ENCODE data around the gene RFTN2. TPM values are rescaled to one million over a fixed set of nuclear protein-coding genes. Genes with fewer than 3 reads are reported as not detected.
A peak's percentile ranks its signal among the peaks of the same experiment; 100 is the strongest.

The RFTN2 gene
- total and polyA plus RNA-seq, 2 experiments from 2014 or later = 2.8 to 5.9 TPM

GRCh38 chr2:197633109-197633657 lies 42.2 kb downstream of the RFTN2 start:
- Histone ChIP-seq H3K4me3 (no peak overlapping the region), H3K4me1 (ENCODE audit: low read depth) (peaks cover 3% of the 10 kb centered on the region), H3K9me3 (ENCODE audit: low read depth) (no peaks in the 10 kb centered on the region), H3K27me3 (no peaks in the 10 kb centered on the region), H3K27ac (no peak overlapping the region), H3K36me3 (no peaks in the 10 kb centered on the region)
- no peak for DNase-seq (ENCODE audit: low read depth in 1 of 2, low spot score in 1 of 2)
- TF ChIP-seq CTCF (IDR thresholded peaks at IDR 0.05; ENCODE audit: low read depth, low read length) = no peak

- Histone ChIP-seq H3K27me3 (no peaks in the 10 kb centered on the region), H3K27ac (no peak overlapping the region), H3K36me3 (no peaks in the 10 kb centered on the region), H3K4me1 (ENCODE audit: low read depth) (peaks cover 3% of the 10 kb centered on the region), H3K4me3 (no peak overlapping the region), H3K9me3 (ENCODE audit: low read depth) (no peaks in the 10 kb centered on the region)
- no peak for TF ChIP-seq CTCF (IDR thresholded peaks at IDR 0.05; ENCODE audit: low read depth, low read length)
- peak; percentile 6 to 11 for DNase-seq (ENCODE audit: low read depth in 1 of 2, low spot score in 1 of 2)
These were observed 47.3 kb downstream of the RFTN2 start for GRCh38 chr2:197628043-197628500.

DNA sequence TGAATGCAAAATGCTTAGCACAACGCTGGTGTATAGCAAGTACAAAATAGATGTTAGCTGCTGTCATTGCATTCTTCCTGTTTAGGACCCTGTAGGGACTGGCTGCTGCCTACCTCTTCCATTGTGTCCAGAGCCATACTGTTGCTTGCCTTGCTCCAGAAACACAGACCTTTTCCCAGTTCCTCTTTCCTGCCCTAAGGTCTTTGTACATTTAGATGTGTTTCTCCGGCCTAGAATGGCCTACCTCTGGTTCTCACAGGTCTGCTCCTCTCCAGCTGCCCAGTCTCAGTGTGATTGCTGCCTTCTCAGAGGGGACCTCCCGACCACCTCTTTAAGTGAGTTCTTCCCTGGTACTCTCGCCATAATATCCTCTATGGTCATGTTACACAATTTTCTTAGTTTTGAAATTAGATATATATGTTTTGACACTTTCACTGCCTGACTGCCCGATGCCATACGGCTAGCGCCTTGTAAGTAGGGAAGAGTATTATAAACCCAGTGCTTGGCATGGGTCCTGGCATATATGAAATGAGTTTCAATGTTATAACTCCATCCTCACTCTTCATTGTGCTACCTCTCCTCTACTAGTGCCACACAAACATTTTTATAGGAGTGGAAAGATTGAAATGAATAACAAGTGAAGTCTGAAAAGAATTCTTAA lies 48.3 kb downstream of the RFTN2 start:
- no peak overlapping the region for H3K27ac ChIP-seq
- H3K4me1 ChIP-seq (ENCODE audit: low read depth) = peaks cover 3% of the 10 kb centered on the region
- H3K36me3 ChIP-seq = no peaks in the 10 kb centered on the region
- H3K9me3 ChIP-seq (ENCODE audit: low read depth) = no peaks in the 10 kb centered on the region
- TF ChIP-seq CTCF (IDR thresholded peaks at IDR 0.05; ENCODE audit: low read depth, low read length) = no peak
- no peak overlapping the region for H3K4me3 ChIP-seq
- DNase-seq (ENCODE audit: low read depth in 1 of 2, low spot score in 1 of 2) = no peak
- H3K27me3 ChIP-seq = no peaks in the 10 kb centered on the region

GRCh38 chr2:197620133-197620532 lies 55.3 kb downstream of the RFTN2 start:
- no peak overlapping the region for H3K27ac ChIP-seq
- no peaks in the 10 kb centered on the region for H3K9me3 ChIP-seq (ENCODE audit: low read depth)
- H3K4me1 ChIP-seq (ENCODE audit: low read depth) = peaks cover 5% of the 10 kb centered on the region
- no peak for TF ChIP-seq CTCF (IDR thresholded peaks at IDR 0.05; ENCODE audit: low read depth, low read length)
- H3K36me3 ChIP-seq = no peaks in the 10 kb centered on the region
- H3K4me3 ChIP-seq = no peak overlapping the region
- H3K27me3 ChIP-seq = no peaks in the 10 kb centered on the region
- DNase-seq (ENCODE audit: low read depth in 1 of 2, low spot score in 1 of 2) = peak; percentile 7 to 23

DNA sequence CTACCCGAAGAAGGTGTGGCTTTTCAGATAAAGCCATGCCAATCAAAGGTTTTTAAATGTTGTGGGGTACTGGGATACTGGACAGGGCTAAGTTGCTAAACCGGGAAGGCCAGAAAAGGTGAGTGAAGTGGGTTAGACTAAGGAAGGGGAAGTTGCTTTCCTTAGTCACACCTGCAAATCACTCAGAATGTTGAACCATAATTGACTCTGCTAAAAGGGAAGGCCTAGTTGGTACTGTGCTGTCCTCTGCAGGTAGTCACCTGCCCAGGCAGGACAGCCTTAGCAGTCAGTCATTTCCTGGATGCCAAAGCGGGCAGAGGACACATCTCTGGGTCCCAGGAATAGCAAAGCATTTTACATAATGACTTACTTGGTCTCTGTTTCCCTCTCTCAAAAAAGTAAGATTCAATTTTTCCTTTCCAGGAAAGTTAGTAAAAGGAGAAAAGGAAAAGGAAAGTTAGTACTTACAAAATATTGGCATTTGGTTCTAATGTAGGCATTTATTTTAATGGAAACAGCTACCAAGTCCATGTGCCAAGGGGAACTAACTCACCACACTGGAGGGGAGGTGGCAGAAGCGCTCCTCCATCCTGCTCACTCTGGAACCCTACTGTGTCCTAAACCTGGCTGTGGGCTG lies 60.3 kb downstream of the RFTN2 start:
- no peak for TF ChIP-seq CTCF (IDR thresholded peaks at IDR 0.05; ENCODE audit: low read depth, low read length)
- Histone ChIP-seq H3K27me3 (no peaks in the 10 kb centered on the region), H3K36me3 (no peaks in the 10 kb centered on the region), H3K27ac (no peak overlapping the region), H3K4me3 (no peak overlapping the region), H3K4me1 (ENCODE audit: low read depth) (peaks cover 5% of the 10 kb centered on the region), H3K9me3 (ENCODE audit: low read depth) (no peaks in the 10 kb centered on the region)
- no peak for DNase-seq (ENCODE audit: low read depth in 1 of 2, low spot score in 1 of 2)
